NT2/D1 (cell line): Measurements from ENCODE around the gene ANGEL1.

Experiments used
- DNase-seq: peaks from one replicate; pipeline ENCODE4 v3.0.0-alpha.2; 2011; ENCODE audit warnings: low read depth, low spot score
- H3K27me3 ChIP-seq: 2 replicates; pipeline ENCODE4 v1.6.0; 2011; ENCODE audit warnings: mild to moderate bottlenecking; ENCODE audit not compliant: insufficient read length, insufficient read depth
- H3K36me3 ChIP-seq: 2 replicates; pipeline ENCODE4 v1.6.1; 2011; ENCODE audit warnings: mild to moderate bottlenecking, low read length, mixed read lengths; ENCODE audit not compliant: insufficient read depth, insufficient read length
- H3K4me1 ChIP-seq: 2 replicates; pipeline ENCODE4 v1.5.1; 2011; ENCODE audit not compliant: insufficient read depth, insufficient read length
- H3K4me3 ChIP-seq: 2 replicates; pipeline ENCODE4 v1.5.1; 2011; ENCODE audit warnings: low read depth; ENCODE audit not compliant: insufficient read length
- H3K9ac ChIP-seq: 2 replicates; pipeline ENCODE4 v1.6.0; 2011; ENCODE audit warnings: low read depth; ENCODE audit not compliant: insufficient read length
- H3K9me3 ChIP-seq: 2 replicates; pipeline ENCODE4 v1.5.1; 2011; ENCODE audit warnings: mild to moderate bottlenecking, low read length; ENCODE audit not compliant: insufficient read depth
- SUZ12 ChIP-seq: IDR thresholded peaks from 2 replicates; pipeline ENCODE4 v1.6.1; 2011; ENCODE audit not compliant: insufficient read length, insufficient read depth; ENCODE audit errors: extremely low read depth
- YY1 ChIP-seq: IDR thresholded peaks from 2 replicates; pipeline ENCODE4 v1.6.1; 2011; ENCODE audit not compliant: insufficient read length, insufficient read depth
- ZNF274 ChIP-seq: IDR thresholded peaks from 2 replicates; pipeline ENCODE4 v1.6.1; 2011; ENCODE audit warnings: mild to moderate bottlenecking, low read depth, low read length

ANGEL1 gene

DNA sequence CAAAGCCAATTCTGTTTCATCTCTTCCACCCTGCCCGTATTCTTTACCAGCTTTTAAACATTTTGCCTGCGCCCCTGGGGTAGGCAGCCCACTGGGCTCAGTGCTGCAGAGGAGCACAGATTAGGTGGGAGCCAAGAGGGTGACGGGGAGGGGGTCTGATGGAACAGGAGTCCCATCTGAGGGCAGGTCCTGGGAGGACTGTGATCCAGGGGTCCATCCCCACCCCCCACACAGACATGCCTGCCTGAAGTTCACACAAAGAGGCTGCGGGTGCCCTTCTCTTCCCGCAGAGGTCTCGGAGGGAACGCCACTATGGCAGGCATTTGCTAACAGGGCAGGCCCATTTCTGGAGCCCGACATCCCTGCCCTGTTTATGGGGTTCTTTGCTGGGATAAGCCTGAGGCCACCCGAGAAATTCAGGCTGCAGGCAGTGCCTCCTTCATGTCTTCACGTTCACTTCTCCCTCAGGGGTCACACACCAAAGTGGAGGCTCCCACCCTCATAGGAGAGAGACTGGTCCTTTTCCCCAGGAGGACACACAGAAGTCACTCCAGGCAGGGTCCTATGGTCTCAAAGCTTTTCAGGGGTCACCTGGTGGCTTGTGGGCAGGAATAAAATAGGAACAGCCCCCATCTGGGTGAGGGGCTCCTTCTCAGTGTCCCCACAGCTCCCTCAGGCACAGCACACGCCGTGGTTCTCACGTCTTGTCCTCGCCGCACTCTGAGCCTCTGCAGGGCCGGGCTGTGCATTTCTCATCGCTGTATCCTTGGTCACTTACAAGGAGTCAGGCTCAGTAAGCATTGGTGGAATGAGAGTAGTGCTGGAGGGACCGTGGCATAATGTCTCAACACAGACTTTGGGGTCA, 38.5 kb downstream of the ANGEL1 start:
- Histone ChIP-seq H3K9ac (no peak overlapping the region), H3K36me3 (peaks cover 17% of the 10 kb centered on the region), H3K4me3 (no peak overlapping the region), H3K9me3 (no peaks in the 10 kb centered on the region; the same call in 1 of the 2 replicates), H3K27me3 (no peaks in the 10 kb centered on the region), H3K4me1 (peaks cover 19% of the 10 kb centered on the region)
- TF ChIP-seq ZNF274: no peak
- no peak for TF ChIP-seq SUZ12
- TF ChIP-seq YY1: no peak
- DNase-seq: no peak

DNA sequence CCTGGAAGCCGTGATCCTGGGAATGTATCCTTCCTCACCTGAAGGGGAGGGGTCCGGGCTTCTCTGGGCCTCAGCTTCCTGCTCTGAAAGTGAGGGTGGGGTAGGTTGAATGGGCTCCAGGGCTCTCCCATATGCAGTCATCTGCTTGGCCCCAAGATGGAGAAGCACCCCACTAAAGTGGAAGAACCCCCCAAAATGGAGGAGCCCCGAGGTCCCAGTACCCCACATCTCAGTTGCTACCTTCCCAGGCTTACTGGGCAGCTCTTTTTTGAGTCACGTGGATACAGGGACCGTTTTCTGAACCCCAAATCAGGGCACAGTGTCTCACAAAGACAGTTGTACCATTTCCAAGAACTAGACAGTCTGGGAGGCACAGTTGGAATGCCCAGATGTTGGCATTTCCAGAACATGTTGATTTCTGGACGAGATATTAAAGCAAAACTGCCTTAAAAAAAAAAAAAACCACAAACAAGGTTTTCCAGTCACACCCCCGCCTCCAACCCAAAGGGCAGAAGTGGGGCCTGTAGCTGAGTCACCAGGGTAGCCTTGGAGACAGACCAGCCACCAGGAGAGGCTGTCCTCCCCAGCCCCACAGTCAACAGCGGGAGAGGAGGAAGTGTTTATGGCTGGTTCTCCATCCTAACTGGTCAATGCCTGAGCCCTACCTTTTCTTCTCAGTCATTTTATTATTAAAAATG, 39.3 kb downstream of the ANGEL1 start:
- Histone ChIP-seq H3K36me3 (peaks cover 11% of the 10 kb centered on the region), H3K4me3 (no peak overlapping the region), H3K9ac (no peak overlapping the region), H3K27me3 (no peaks in the 10 kb centered on the region), H3K9me3 (no peaks in the 10 kb centered on the region; the same call in 1 of the 2 replicates), H3K4me1 (peaks cover 21% of the 10 kb centered on the region)
- no peak for DNase-seq
- no peak for TF ChIP-seq ZNF274
- TF ChIP-seq SUZ12: no peak
- TF ChIP-seq YY1: no peak

DNA sequence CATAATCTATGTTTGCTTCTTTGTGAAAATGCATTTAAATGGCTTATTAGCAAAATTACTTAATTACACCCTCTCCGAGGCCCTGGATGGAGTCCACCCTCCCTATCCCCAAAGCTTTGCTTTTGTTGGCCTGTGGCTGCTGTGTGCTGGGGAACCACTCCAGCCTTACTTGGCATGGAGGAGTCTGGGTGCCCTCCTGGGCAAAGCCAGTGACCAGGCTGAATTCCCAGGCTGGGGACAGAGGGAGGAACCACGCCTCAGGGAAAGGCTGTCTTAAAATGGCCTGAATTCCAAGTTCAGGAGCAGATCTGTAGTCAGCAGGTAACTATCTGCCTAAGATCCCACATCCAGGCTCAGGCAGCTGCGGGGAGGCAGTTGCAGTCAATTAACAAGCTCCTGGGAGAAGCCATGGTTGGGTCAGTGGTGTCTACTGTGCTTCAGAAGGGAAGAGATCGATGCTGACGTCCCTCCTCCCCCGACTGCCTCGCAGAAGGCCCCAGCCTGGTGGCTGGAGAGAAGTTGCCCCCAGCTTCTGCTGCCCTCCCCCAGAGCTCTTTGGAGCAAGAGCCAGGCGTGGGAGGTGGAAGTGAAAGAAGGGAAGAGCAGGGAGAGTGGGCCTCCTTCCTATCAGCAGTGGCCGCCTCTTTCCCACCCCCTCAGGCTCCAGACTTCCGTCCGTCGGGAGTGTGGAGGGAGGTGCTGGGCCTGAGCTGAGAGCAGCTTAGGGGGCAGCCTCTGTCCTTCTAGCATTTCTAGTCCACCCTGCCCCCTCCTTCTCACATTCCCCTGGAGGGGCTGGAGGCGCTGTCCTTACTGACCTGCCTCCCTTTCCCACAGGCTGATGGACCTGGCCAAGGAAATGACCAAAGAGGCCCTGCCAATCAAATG, 40.1 kb downstream of the ANGEL1 start:
- Histone ChIP-seq H3K4me3 (no peak overlapping the region), H3K9ac (no peak overlapping the region)
- no peak for DNase-seq

DNA sequence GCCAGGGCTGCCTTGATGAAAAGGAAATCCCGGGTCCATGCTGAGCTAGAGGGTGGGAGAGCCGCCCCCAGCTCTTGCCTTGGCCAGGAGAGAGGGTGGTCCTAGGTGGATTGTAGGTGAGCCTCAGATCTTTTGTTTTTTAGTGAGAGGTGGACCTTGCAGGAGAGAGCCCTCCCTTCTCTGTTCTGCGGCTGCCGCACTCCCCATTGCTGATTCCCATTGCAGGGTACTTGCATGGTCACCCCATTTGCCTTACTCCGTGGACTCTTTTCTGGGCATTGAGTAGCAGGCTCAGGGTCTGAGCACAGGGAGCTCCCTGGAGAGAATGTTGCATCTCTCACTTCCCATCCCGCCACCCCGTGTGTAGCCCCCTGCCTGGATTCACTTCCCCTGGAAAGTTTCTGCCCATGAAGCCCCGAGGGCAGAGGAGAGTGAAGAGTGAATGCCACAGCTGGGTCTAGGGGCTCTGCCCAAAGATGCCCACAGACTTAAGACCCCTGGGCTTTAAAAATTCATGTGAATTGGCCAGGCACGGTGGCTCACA, 41.2 kb downstream of the ANGEL1 start:
- Histone ChIP-seq H3K4me3 (no peak overlapping the region), H3K36me3 (peaks cover 4% of the 10 kb centered on the region), H3K9ac (no peak overlapping the region), H3K9me3 (no peaks in the 10 kb centered on the region; the same call in 1 of the 2 replicates), H3K4me1 (peaks cover 21% of the 10 kb centered on the region), H3K27me3 (no peaks in the 10 kb centered on the region)
- TF ChIP-seq ZNF274 (no peak), YY1 (no peak), SUZ12 (no peak)
- DNase-seq: no peak

More for the DNA sequence above, 40.1 kb downstream of the ANGEL1 start:
- TF ChIP-seq SUZ12 (no peak), ZNF274 (no peak), YY1 (no peak)
- Histone ChIP-seq H3K36me3 (peaks cover 7% of the 10 kb centered on the region), H3K9me3 (no peaks in the 10 kb centered on the region; the same call in 1 of the 2 replicates), H3K27me3 (no peaks in the 10 kb centered on the region), H3K4me1 (peaks cover 27% of the 10 kb centered on the region)

DNA sequence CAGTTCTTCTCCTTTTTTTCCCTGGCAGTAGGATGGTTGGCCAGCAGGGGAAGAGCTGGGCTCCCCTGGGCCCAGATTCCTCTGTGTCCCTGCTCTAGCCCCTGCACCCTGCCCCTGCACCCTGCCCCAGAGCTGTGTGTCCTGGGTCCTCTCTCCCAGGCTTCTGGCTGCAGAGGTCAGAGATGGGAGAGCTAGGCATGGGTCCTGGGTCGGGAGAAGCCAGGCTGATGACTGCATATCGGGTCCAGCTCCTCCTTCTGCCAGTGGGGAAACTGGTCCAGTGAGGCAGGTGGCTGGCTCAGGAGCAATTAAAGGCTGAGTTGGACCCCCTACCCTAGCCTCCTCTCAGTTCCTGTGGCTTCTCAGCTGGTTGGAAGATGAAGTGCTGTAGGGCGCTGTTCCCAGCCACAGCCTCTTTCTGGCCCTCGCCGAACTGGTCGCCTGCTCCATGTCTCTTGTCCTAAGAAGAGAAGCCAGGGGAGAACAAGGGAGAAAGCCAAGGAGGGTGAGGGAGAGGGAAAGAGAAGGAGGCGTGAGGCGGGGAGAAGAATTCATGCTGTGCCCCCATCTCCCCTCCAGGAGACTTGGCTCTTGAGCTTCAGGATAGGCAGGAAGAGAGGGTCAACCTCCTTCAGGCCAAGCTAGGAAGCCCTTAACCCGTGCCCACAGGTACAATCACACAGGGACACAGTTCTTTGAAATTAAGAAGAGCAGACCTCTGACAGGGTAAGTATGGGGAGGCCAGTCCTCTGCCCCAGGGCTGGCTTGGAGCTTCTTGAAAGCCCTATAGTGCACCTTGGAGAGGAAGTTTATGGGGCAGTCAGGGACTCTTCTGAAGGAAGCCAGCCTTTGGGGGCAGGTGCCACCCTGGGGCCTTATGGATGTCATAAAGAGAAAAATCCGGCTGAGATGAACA, 41.9 kb downstream of the ANGEL1 start:
- Histone ChIP-seq H3K27me3 (no peaks in the 10 kb centered on the region), H3K9me3 (no peaks in the 10 kb centered on the region; the same call in 1 of the 2 replicates), H3K4me3 (no peak overlapping the region), H3K4me1 (peaks cover 16% of the 10 kb centered on the region), H3K36me3 (peaks cover 4% of the 10 kb centered on the region), H3K9ac (no peak overlapping the region)
- DNase-seq: no peak
- no peak for TF ChIP-seq YY1
- TF ChIP-seq ZNF274: no peak
- TF ChIP-seq SUZ12: no peak

DNA sequence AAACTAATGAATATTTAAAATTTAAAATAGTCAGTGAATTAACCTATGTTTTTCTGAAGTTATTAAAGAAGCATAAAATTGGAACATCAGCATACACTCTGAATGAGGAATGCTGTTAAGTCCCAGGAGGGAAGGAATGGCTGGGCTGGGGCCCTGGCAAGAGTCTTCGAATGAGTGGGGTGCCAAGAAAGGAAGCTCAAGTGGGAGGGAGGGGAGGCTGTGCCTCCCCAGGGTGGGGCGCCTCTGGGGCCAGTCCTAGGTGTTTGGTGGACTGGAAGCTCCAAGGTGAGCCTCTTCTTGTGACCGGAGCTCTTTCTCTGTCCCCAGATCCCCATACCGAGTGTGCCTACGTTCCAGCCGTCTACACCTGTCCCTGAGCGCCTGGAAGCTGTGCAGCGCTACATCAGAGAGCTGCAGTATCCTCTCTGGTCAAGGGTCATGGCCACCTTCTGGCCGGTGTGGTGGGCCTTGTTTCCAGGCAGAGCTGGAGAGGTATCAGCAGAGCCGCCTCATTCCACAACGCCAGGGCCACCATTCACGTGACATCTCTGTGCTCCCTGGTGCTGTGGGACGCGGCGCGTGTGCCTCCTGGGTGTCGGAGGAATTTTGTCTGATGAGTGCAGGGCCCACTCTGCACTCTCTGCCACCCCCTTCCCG, 42.9 kb downstream of the ANGEL1 start:
- H3K4me3 ChIP-seq: no peak overlapping the region
- no peaks in the 10 kb centered on the region for H3K27me3 ChIP-seq
- H3K36me3 ChIP-seq: peaks cover 4% of the 10 kb centered on the region
- no peak for TF ChIP-seq YY1
- no peak overlapping the region for H3K9ac ChIP-seq
- no peak for DNase-seq
- H3K9me3 ChIP-seq: no peaks in the 10 kb centered on the region; the same call in 1 of the 2 replicates
- peaks cover 14% of the 10 kb centered on the region for H3K4me1 ChIP-seq
